ENCODE results near the gene GON4L. TPM values are rescaled to one million over a fixed set of nuclear protein-coding genes. Genes with fewer than 3 reads are reported as not detected.
"Not testable (repeated sequence)": the region's sequence is repeated elsewhere in the genome, so short reads cannot be mapped to it uniquely, and the experiment has no call there.

GON4L gene
- total RNA-seq, 1 donor from 2014 or later, result 89.5 TPM

GRCh38 chr1:155713075-155713474 lies 143.9 kb downstream of the GON4L start:
- ATAC-seq (ENCODE audit: low read depth) (no peak), DNase-seq (no peak)
- peaks cover 16% of the 10 kb centered on the region for H3K4me1 Mint-ChIP-seq
- CTCF ChIA-PET, result no interaction called here
- H3K27me3 Mint-ChIP-seq, result no peaks in the 10 kb centered on the region
- H3K9me3 Mint-ChIP-seq, result no peaks in the 10 kb centered on the region
- peaks cover 38% of the 10 kb centered on the region for H3K36me3 Mint-ChIP-seq (ENCODE audit: low read depth)
- H3K27ac Mint-ChIP-seq, result no peak overlapping the region
- intact Hi-C loops (cut with micrococcal nuclease), result no loop called here
- TF ChIP-seq CTCF (IDR thresholded peaks at IDR 0.05), result no peak
- no peak overlapping the region for H3K4me3 Mint-ChIP-seq
- POLR2A ChIA-PET, result no interaction called here

GRCh38 chr1:155712636-155713035 lies 144.4 kb downstream of the GON4L start:
- H3K27me3 Mint-ChIP-seq; H3K4me3 Mint-ChIP-seq; intact Hi-C loops (cut with micrococcal nuclease); H3K27ac Mint-ChIP-seq; CTCF ChIA-PET; POLR2A ChIA-PET; H3K9me3 Mint-ChIP-seq; DNase-seq; ATAC-seq (ENCODE audit: low read depth): not testable (repeated sequence)
- peaks cover 18% of the 10 kb centered on the region for H3K4me1 Mint-ChIP-seq
- H3K36me3 Mint-ChIP-seq (ENCODE audit: low read depth), result peaks cover 35% of the 10 kb centered on the region

GRCh38 chr1:155711457-155711856 lies 145.6 kb downstream of the GON4L start:
- Mint-ChIP-seq H3K36me3 (ENCODE audit: low read depth) (peaks cover 29% of the 10 kb centered on the region), H3K4me1 (peaks cover 10% of the 10 kb centered on the region)
- CTCF ChIA-PET, result interaction anchor here (0.7 kb wide), 1 partner anchor 460 kb away, joined by 3 read pairs; no protein-coding TSS in a partner anchor
- H3K27ac Mint-ChIP-seq; POLR2A ChIA-PET; H3K9me3 Mint-ChIP-seq; H3K27me3 Mint-ChIP-seq; intact Hi-C loops (cut with micrococcal nuclease); ATAC-seq (ENCODE audit: low read depth); DNase-seq; H3K4me3 Mint-ChIP-seq: not testable (repeated sequence)

GRCh38 chr1:155709391-155709790 lies 147.6 kb downstream of the GON4L start:
- DNase-seq, result no peak
- H3K4me3 Mint-ChIP-seq, result no peak overlapping the region
- ChIA-PET POLR2A (interaction anchor here (0.7 kb wide), 2 partner anchors 14 to 30 kb away, joined by 3 to 4 read pairs; no protein-coding TSS in a partner anchor), CTCF (no interaction called here)
- TF ChIP-seq CTCF (IDR thresholded peaks at IDR 0.05), result no peak
- H3K36me3 Mint-ChIP-seq (ENCODE audit: low read depth), result peaks cover 26% of the 10 kb centered on the region
- ATAC-seq (ENCODE audit: low read depth), result no peak
- H3K9me3 Mint-ChIP-seq, result no peaks in the 10 kb centered on the region
- H3K27me3 Mint-ChIP-seq, result no peaks in the 10 kb centered on the region
- H3K4me1 Mint-ChIP-seq, result peaks cover 7% of the 10 kb centered on the region
- H3K27ac Mint-ChIP-seq, result no peak overlapping the region
- intact Hi-C loops (cut with micrococcal nuclease), result no loop called here

GRCh38 chr1:155706139-155706538 lies 150.9 kb downstream of the GON4L start:
- POLR2A ChIA-PET, result interaction anchor here (0.6 kb wide), 1 partner anchor 22 kb away, joined by 4 read pairs; no protein-coding TSS in a partner anchor
- no peak for DNase-seq
- no peak for ATAC-seq (ENCODE audit: low read depth)
- no peaks in the 10 kb centered on the region for H3K27me3 Mint-ChIP-seq
- TF ChIP-seq CTCF (IDR thresholded peaks at IDR 0.05), result no peak
- intact Hi-C loops (cut with micrococcal nuclease), result no loop called here
- CTCF ChIA-PET, result no interaction called here
- H3K4me3 Mint-ChIP-seq, result no peak overlapping the region
- H3K9me3 Mint-ChIP-seq, result no peaks in the 10 kb centered on the region
- H3K27ac Mint-ChIP-seq, result no peak overlapping the region
- H3K36me3 Mint-ChIP-seq (ENCODE audit: low read depth), result peaks cover 7% of the 10 kb centered on the region
- peaks cover 15% of the 10 kb centered on the region for H3K4me1 Mint-ChIP-seq

- H3K9me3 Mint-ChIP-seq; H3K36me3 Mint-ChIP-seq (ENCODE audit: low read depth); POLR2A ChIA-PET; ATAC-seq (ENCODE audit: low read depth); intact Hi-C loops (cut with micrococcal nuclease); CTCF ChIA-PET; DNase-seq; H3K27me3 Mint-ChIP-seq; H3K4me3 Mint-ChIP-seq; H3K27ac Mint-ChIP-seq: not testable (repeated sequence)
- H3K4me1 Mint-ChIP-seq, result peaks cover 17% of the 10 kb centered on the region
Observed at GRCh38 chr1:155704414-155704813, 152.6 kb downstream of the GON4L start.

- POLR2A ChIA-PET, result no interaction called here
- no peak for TF ChIP-seq CTCF (IDR thresholded peaks at IDR 0.05)
- no peaks in the 10 kb centered on the region for H3K9me3 Mint-ChIP-seq
- CTCF ChIA-PET, result no interaction called here
- H3K27ac Mint-ChIP-seq, result no peak overlapping the region
- intact Hi-C loops (cut with micrococcal nuclease), result no loop called here
- DNase-seq, result no peak
- no peak for ATAC-seq (ENCODE audit: low read depth)
- no peaks in the 10 kb centered on the region for H3K27me3 Mint-ChIP-seq
- no peak overlapping the region for H3K4me3 Mint-ChIP-seq
- peaks cover 17% of the 10 kb centered on the region for H3K4me1 Mint-ChIP-seq
- no peaks in the 10 kb centered on the region for H3K36me3 Mint-ChIP-seq (ENCODE audit: low read depth)
Observed at GRCh38 chr1:155703216-155703615, 153.8 kb downstream of the GON4L start.

GRCh38 chr1:155701675-155702074 lies 155.3 kb downstream of the GON4L start:
- H3K27ac Mint-ChIP-seq; CTCF ChIA-PET; H3K9me3 Mint-ChIP-seq; DNase-seq; intact Hi-C loops (cut with micrococcal nuclease); H3K27me3 Mint-ChIP-seq; ATAC-seq (ENCODE audit: low read depth); H3K36me3 Mint-ChIP-seq (ENCODE audit: low read depth); H3K4me3 Mint-ChIP-seq: not testable (repeated sequence)
- POLR2A ChIA-PET, result interaction anchor here (0.6 to 0.7 kb wide), 3 partner anchors 136 to 728 kb away, joined by 3 to 7 read pairs (median 4); partner anchors contain the start of gene GON4L
- peaks cover 15% of the 10 kb centered on the region for H3K4me1 Mint-ChIP-seq

Data from activated B cell treated with CpG ODN at 0.5 μM for 24 hours (primary cell).